GM21737 (cell line): ENCODE results near the gene MPHOSPH6.
"Not testable (repeated sequence)": the region's sequence is repeated elsewhere in the genome, so short reads cannot be mapped to it uniquely, and the experiment has no call there.

Experiments
- ATAC-seq: cut with Tn5 transposase; IDR thresholded peaks from one replicate; pipeline ENCODE4 v1.9.1; 2021; ENCODE audit warnings: mild to moderate bottlenecking, moderate library complexity; ENCODE audit not compliant: unreplicated experiment

MPHOSPH6 gene

GRCh38 chr16:82124651-82125050 lies 45.4 kb downstream of the MPHOSPH6 start:
- no peak for ATAC-seq

DNA sequence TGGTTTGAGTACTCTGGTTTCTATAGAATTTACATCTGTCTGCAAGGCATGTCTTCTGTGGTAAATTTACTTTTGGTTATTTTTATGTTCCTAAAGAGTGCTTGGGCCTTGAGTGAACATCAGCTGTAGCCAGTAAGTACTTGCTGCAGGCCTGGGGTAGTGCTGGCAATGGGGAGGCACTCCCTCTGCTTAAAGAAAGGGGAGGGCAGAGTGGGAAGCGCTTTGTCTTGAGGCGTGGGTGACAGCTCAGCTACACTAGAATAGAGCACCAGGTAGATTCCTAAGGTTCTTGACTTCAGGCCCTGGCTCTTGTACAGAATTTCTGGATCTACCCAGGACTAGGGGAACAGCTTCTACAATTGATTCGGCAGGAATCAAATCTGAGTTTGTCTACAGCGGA lies 50.6 kb downstream of the MPHOSPH6 start:
- no peak for ATAC-seq

DNA sequence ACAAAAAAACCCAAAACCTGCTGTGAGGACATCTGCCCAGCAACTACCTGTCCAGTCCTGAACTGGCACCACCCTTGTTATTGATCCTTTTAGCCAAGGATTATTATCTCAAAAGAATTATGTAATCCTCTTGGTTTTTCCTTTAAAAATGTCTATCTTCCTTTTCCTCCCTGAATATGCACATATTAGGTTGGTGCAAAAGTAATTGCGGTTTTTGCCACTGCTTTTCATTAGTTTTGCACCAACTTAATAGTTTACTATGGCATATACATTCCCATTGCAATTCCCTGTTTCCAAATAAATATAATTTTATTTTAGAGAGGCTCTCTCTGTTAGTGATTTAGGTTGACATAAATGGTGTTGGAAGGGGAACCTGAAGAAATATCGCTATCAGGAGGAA lies 51.3 kb downstream of the MPHOSPH6 start:
- ATAC-seq: no peak

DNA sequence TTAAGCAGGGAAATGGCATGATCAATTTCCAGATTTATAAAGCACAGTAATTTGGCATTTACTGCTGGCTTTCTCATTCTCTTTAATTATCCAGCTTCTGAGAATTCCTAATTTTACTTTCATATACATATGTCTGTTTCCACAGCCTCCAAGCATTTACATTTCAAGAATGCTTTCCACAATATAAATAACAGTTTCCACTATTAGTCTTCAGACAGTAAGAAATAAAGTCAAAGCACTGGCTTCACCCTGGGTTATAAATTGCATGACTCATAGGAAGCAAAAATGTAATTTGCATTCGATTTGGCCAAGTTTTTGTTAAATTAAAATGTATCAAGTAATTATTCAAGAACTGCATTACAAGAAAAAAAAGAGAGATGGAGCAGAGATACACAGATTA lies 53.5 kb downstream of the MPHOSPH6 start:
- no peak for ATAC-seq

DNA sequence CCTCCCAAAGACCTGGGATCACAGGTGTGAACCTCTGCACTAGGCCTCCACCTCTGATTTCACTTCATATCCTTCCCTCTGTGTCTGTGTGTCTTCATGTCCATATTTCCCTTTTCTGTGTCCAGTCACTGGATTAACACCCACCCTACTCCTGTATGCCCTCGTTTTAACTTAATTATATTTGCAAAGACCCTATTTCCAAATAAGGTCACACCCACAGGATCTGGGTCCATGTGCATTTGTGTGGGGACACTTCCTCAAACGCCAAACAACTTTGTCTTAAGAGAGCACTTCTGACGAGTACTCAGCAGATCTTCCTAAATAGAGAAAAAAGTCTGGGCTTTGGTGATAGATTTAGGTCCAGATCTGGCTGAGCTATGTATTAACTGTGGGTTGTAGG lies 56.3 kb downstream of the MPHOSPH6 start:
- no peak for ATAC-seq

DNA sequence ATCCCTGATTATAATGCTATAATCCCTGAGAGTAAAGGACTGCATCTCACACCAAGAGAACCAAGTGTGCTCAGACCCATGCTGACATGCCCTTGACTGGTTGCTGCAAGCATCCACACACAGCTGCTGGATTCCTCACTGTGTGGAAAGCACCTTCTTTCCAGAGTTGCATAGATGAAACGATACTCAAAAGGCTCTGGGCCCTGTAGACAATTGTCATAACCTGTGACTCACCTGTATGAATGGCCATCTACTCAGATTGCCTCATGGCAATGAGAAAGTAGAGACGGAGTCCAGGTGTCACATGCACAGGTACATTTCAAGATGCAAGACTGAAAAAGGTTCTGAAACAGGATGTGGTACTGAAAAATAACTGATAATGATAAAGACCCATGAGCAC lies 58.1 kb downstream of the MPHOSPH6 start:
- no peak for ATAC-seq

DNA sequence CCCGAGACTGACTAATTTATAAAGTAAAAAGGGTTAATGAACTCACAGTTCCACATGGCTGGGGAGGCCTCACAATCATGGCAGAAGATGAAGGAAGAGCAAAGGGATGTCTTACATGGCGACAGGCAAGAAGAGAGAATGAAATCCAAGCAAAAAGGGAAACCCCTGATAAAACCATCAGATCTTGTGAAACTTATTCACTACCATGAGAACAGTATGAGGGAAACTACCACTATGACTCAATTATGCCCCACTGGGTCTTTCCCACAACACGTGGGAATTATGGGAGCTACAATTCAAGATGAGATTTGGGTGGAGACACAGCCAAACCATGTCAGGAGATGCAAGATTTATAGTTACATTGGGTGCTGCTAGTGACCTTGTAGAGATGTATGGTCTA lies 60.8 kb downstream of the MPHOSPH6 start:
- not testable (repeated sequence) for ATAC-seq

GRCh38 chr16:82108774-82109173 lies 61.2 kb downstream of the MPHOSPH6 start:
- no peak for ATAC-seq

DNA sequence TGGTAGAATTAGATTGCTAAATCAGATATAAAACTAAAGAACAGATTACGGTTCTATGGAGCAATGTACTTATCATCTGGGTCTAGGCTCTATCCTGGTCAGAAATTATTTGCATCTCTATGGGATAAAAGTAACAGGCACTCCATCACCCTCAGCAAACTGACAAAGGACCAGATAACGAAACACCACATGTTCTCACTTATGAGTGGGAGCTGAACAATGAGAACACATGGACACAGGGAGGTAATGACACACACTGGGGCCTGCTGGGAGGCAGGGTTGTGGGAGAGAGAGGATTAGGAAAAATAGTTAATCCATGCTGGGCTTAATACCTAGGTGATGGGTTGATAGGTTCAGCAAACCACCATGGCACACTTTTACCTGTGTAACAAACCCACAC lies 61.9 kb downstream of the MPHOSPH6 start:
- no peak for ATAC-seq

DNA sequence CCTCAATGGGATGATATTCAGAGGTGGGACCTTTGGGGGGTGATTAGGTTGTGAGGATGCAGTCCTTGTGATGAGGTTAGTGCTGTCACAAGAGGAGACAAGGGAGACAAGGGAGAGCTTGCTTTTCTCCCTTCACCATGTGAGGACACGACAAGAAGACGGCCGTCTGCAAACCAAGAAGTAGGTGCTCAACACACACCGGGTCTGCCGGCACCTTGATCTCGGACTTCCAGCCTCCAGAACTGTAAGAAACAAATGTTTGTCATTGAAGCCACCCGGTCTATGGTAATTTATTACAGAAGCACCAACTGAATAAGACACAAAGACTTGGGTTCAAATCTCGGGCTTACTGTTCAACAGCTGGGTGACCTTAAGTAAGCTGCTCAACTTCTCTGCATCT lies 64.9 kb downstream of the MPHOSPH6 start:
- no peak for ATAC-seq
